Eye (tissue), 1 donor: Measurements from ENCODE around the gene TRPC4AP.
"Not testable (repeated sequence)": the region's sequence is repeated elsewhere in the genome, so short reads cannot be mapped to it uniquely, and the experiment has no call there.

ENCODE experiments used
- DNase-seq: peaks from one replicate; pipeline ENCODE4 v3.0.0-alpha.2; 2015

TRPC4AP gene

GRCh38 chr20:35104685-35105295 lies 12.2 kb upstream of the TRPC4AP start:
- DNase-seq: no peak

GRCh38 chr20:35101620-35102019 lies 9.0 kb upstream of the TRPC4AP start:
- DNase-seq: no peak

- no peak for DNase-seq
These were observed 769 bp upstream of the TRPC4AP start for GRCh38 chr20:35093267-35093884.

- no peak for DNase-seq
These were observed 637 bp downstream of the TRPC4AP start for GRCh38 chr20:35091816-35092523.

GRCh38 chr20:35088231-35089145 lies 4.1 kb downstream of the TRPC4AP start:
- DNase-seq: no peak

- DNase-seq: no peak
These were observed 4.8 kb downstream of the TRPC4AP start for GRCh38 chr20:35087791-35088190.

- DNase-seq: no peak
These were observed 5.3 kb downstream of the TRPC4AP start for GRCh38 chr20:35087355-35087754.

GRCh38 chr20:35085477-35086225 lies 7.0 kb downstream of the TRPC4AP start:
- no peak for DNase-seq

- DNase-seq: no peak
These were observed 7.6 kb downstream of the TRPC4AP start for GRCh38 chr20:35084998-35085397.

- not testable (repeated sequence) for DNase-seq
These were observed 12.3 kb downstream of the TRPC4AP start for GRCh38 chr20:35080348-35080642.

GRCh38 chr20:35079472-35080347 lies 12.9 kb downstream of the TRPC4AP start:
- DNase-seq: no peak

- no peak for DNase-seq
These were observed 14.7 kb downstream of the TRPC4AP start for GRCh38 chr20:35077872-35078271.

GRCh38 chr20:35077341-35077740 lies 15.3 kb downstream of the TRPC4AP start:
- DNase-seq: no peak

GRCh38 chr20:35071436-35072153 lies 21.0 kb downstream of the TRPC4AP start:
- DNase-seq: not testable (repeated sequence)

- no peak for DNase-seq
These were observed 26.4 kb downstream of the TRPC4AP start for GRCh38 chr20:35066194-35066593.

- no peak for DNase-seq
These were observed 27.4 kb downstream of the TRPC4AP start for GRCh38 chr20:35065181-35065580.

- DNase-seq: no peak
These were observed 29.4 kb downstream of the TRPC4AP start for GRCh38 chr20:35063168-35063567.

- no peak for DNase-seq
These were observed 30.1 kb downstream of the TRPC4AP start for GRCh38 chr20:35062478-35062877.

- DNase-seq: no peak
These were observed 32.4 kb downstream of the TRPC4AP start for GRCh38 chr20:35060168-35060567.

- DNase-seq: no peak
These were observed 33.0 kb downstream of the TRPC4AP start for GRCh38 chr20:35059612-35060011.

GRCh38 chr20:35059110-35059509 lies 33.5 kb downstream of the TRPC4AP start:
- no peak for DNase-seq
